Sciatic nerve (tissue), 2 donors: ENCODE measurements around the gene DNAJB9. TPM values are rescaled to one million over a fixed set of nuclear protein-coding genes. Genes with fewer than 3 reads are reported as not detected.

Source experiments
- ATAC-seq: fragments of 200-7000 bp; cut with Tn5 transposase; one replicate; pipeline ENCODE4 v1.9.1; 2020; ENCODE audit warnings: mild to moderate bottlenecking, moderate library complexity
- DNase-seq: peaks from one replicate; pipeline ENCODE4 v3.0.0-alpha.2; 2020; ENCODE audit warnings: low spot score
- intact Hi-C: fragments of 100-400 bp; cut with DNase I; formaldehyde crosslinking; loops from one replicate; pipeline ENCODE4 v1.14.2; 2022
- total RNA-seq: library from RNA; stranded (reverse); fragmentation: NEBNext Ultra II Directional; extraction: Animal tissue kit (Norgen Biotek cat#: 25700); gene quantifications from one replicate; pipeline ENCODE4 v1.2.1, GENCODE V29; 2021
- donor health status: DM: no; HTN: no; CAD: no.
- donor health status: DM: no; HTN: no; CAD: no.

Gene DNAJB9
- total RNA-seq, 1 donor from 2014 or later: 20.8 TPM

DNA sequence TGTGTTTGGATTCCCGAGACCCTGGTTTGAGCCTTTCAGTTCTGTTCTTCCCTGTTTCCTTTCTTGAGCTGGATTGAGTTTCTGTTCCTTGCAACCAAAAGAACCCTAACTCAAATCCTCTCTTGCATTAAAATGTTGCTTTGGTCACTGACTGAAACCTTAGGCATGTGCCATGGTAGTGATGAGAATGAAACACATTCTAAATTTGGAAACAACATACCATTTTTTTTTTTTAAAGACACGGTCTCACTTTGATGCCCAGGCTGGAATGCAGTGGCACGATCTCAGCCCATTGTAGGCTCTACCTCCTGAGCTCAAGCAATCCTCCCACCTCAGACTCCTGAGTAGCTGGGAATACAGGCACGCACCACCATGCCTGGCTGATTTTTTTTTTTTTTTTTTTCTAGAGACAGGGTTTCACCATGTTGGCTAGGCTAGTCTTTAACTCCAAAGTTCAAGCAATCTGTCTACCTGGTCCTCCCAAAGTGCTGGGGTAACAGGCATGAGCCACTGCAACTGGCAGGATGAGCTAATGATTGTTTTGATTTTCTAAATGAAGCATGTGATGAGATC is 8.5 kb upstream of the DNAJB9 start:
- intact Hi-C loops: no loop called here
- ATAC-seq (no peak), DNase-seq (no peak)

- DNase-seq (no peak), ATAC-seq (no peak)
- intact Hi-C loops: no loop called here
Measured at GRCh38 chr7:108565987-108566386, 3.7 kb upstream of the DNAJB9 start.

DNA sequence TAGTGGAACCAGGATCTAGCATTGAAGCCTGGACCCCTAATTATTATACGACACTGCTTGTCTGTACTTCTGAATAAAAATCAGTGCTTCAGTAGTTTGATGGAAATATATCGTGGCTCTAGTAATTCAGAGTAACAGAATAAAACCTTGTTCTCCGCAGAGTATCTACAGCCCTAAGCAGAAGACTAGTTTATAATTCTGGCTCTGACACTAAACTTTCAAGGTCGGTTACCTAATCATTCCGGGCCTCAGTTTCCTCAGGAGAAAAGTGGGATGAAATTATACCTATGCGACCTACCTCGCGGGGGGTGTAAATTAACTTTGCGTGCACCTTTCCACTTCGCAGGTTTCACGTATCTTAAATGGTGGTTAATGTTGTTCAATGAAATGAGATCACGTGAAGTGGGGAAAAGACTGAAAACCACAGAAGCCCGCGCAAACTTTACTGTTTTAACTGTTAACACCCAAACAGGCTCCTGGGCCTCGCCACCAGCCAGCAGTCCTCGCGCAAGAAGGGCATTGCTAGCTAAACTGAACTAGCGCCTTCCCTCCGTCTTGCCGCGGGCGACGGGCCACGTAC is 783 bp upstream of the DNAJB9 start:
- ATAC-seq: no peak
- intact Hi-C loops: no loop called here
- DNase-seq: no peak

GRCh38 chr7:108570146-108570755 is 577 bp downstream of the DNAJB9 start:
- intact Hi-C loops: no loop called here
- ATAC-seq: peak; percentile 31
- DNase-seq: no peak

DNA sequence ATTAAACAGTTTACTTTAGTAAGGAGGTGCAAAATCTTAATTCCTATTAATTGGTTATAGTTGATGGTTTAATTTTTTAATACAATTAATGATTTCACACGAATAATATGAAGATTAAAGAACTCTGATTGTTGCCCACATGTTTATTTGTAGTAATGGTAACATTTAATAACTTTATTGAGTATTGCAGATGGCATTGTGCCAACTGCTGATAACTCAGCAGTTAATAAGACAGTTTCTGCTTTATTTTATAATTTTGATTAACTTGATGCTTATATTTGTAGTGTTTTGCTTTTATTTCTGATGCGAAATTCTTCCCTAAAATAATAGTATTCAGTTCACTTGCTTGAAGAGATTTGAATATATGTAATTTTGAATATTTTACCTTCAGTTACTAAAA is 2.8 kb downstream of the DNAJB9 start:
- ATAC-seq (no peak), DNase-seq (no peak)
- intact Hi-C loops: no loop called here

- ATAC-seq (no peak), DNase-seq (no peak)
- intact Hi-C loops: no loop called here
Measured at GRCh38 chr7:108575156-108575555, 5.5 kb downstream of the DNAJB9 start.

- intact Hi-C loops: no loop called here
- ATAC-seq (no peak), DNase-seq (no peak)
Measured at GRCh38 chr7:108576116-108576515, 6.4 kb downstream of the DNAJB9 start.

DNA sequence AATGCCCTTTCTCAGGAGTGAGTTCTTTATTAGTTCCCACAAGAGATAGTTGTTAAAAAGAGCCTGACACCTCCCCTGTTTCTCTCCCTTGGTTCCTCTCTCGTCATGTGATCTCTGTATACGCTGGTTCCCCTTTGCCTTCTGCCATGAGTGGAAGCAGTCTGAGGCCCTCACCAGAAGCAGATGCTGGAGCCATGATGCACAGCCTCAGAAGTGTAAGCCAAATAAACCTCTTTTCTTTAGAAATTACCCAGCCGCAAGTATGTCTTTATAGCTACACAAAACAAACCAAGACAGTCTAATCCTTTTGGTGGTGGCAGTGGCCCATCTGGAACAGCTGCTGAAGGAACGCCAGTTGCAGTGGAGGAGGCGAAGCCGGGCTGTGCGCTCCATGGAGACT is 9.3 kb downstream of the DNAJB9 start:
- DNase-seq (no peak), ATAC-seq (no peak)
- intact Hi-C loops: no loop called here

GRCh38 chr7:108580298-108580697 is 10.6 kb downstream of the DNAJB9 start:
- intact Hi-C loops: no loop called here
- DNase-seq (no peak), ATAC-seq (no peak)

GRCh38 chr7:108581655-108582491 is 12.2 kb downstream of the DNAJB9 start:
- ATAC-seq: no peak
- no peak for DNase-seq
- intact Hi-C loops: no loop called here

DNA sequence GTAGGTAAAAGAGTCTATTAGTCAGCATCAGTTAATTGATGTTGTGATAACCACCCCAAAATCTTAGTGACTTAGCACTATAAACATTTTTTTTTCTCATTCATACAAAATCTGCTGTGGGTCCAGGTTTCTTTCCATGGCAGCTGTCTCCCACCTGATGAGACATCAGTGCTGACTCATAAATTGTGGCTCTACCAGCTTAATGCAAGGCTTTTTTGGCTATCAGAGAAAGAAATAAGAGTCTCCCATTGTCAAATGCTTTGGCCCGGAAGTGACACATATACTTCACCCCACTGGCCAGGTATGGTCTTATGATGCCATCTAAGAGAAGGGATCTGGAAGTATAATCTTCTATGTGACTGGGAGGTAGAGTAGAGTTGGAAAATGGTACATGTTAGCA is 14.5 kb downstream of the DNAJB9 start:
- no peak for DNase-seq

GRCh38 chr7:108585843-108586242 is 16.2 kb downstream of the DNAJB9 start:
- no peak for DNase-seq
- intact Hi-C loops: no loop called here
- no peak for ATAC-seq

More for the DNA sequence above, 14.5 kb downstream of the DNAJB9 start:
- intact Hi-C loops: no loop called here
- ATAC-seq: no peak

DNA sequence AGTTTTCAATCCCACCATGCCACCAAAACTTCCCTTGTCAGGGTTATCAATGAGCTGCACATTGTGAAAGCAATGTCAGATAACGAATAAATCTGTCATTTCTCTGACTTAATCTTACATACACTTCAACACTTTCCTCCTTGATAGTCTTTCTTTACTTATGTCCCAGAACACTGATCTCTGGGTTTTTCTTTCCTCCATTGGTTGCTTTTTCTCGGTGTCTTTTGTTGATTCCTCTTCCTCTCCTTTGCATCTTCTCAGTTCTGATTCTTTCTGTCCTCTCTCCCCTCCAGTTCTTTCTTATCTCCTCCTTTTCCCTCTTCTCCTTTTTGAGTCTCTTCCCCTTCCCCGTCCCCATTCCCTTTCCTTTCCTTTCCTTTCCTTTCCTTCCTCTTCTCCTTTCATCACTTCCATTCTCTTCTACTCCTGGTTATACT is 16.6 kb downstream of the DNAJB9 start:
- intact Hi-C loops: no loop called here
- DNase-seq (no peak), ATAC-seq (no peak)

DNA sequence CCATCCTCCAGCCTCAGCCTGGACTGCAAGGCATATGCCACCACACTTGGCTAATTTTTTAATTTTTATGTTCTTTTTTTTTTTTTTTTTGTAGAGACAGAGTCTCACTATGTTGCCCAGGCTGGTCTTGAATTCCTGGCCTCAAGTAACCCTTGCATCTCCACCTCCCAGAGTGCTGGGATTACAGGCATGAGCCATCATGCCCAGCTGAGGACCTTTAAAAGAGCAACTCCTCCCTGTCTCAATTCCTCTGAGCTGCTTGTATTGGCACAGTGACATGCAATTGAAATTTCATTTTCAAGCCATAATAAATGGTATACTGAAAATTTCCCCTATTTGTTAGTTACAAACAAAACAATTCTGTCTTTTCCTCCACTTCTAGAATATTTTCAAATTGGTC is 19.5 kb downstream of the DNAJB9 start:
- intact Hi-C loops: no loop called here
- DNase-seq: no peak
- ATAC-seq: no peak

DNA sequence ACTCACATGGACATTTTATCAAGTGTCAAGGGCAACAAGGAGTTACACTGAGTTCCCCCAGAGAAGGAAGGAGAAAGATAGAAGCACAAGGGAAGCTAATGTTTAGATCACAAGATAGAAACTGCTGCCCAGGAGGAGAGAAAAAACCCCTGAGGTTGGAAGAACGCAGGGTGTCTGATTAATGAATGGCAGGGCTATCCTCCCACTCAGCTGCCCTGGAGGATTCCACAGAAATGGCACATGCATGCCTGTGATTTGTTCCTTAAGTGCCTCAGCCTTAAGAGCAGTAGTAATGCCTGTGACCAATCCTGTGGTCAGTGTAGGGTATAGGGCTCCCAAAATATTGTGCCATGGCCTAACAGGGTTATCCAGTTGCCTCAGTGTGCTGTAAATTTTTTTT is 20.2 kb downstream of the DNAJB9 start:
- ATAC-seq (no peak), DNase-seq (no peak)
- intact Hi-C loops: no loop called here

DNA sequence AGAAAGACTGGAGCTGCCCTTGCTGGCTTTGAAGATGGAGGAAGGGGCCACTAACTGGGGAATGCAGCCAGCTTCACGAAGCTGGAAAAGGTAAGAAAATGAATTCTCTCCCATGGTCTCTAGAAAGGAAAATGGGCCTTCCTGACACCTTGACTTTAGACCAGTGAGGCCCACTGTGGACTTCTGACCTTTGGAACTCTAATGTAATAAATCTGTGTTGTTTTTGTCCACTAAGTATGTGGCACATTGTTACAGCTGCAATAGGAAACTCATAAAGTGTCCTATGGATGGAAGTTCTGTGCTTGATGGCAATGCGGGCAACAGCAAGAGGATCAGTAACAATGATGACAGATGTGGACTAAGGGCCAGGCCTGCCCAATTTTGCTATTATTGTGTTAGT is 20.9 kb downstream of the DNAJB9 start:
- ATAC-seq: no peak
- DNase-seq: no peak
- intact Hi-C loops: no loop called here

DNA sequence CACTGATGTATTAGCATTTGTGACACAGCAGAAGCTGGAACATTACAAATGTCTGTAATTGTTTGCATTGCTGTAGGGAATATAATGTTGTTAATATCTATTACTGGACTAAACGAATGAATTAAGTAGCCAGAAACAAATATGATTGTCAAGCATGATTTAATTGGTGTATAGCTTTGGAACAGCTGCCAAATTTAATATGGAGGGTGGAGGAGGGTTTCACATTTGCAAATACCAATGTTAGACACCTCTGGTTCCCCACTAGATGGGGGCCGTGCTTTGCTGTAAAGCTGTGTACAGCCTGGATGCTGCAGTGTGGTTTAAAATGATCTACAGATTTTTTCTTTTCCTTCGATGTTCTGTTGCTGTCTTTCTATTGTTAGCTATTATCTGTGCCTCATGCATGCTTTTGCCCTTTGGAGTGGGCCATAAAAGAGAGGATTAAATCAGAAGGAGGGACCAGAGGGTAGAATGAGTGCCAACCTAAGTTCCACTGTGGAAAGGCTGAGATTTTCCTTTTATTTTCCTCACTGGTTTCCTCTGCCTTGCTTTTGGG is 23.1 kb downstream of the DNAJB9 start:
- intact Hi-C loops: no loop called here
- no peak for DNase-seq
- no peak for ATAC-seq

DNA sequence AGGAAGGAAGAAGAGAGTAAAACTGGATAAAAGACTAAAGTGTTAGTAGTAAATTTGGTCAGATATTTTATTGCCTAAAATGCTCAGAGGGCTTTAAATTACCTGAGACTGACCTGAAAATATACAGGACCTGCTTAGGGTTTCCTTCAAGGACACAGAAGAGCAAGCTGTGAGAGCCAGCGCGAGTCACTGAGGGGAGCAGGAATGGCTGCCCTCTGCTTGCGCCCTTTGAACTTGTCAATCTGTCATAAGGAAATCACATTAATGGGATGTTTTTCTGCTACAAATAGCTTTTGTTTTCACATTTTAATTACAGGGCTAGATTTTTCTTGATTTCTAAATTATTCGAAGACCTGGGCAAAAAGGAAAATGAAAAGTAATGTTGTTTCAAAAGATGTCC is 26.9 kb downstream of the DNAJB9 start:
- DNase-seq (no peak), ATAC-seq (no peak)
- intact Hi-C loops: no loop called here

DNA sequence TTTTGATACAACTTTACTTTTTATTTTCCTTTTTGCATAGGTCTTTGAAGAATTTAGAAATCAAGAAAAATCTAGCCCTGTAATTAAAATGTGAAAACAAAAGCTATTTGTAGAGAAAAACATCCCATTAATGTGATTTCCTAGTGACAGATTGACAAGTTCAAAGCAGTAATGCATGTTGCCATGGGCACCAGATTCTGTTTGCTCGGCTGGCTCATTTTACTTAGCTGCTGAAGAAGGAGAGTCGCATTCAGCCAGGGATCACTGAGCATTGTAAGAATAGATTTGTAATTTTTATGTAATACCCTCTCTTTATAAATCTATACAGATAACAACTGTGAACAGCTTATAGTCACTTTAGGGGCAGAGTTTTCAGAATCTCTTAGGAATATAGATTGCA is 28.5 kb downstream of the DNAJB9 start:
- ATAC-seq (no peak), DNase-seq (no peak)
- intact Hi-C loops: no loop called here
